Muscle of leg (tissue), 11 donors: Measurements from ENCODE around the gene OTC. TPM values are rescaled to one million over a fixed set of nuclear protein-coding genes. Genes with fewer than 3 reads are reported as not detected.

ENCODE experiments used
- DNase-seq: peaks from one replicate; pipeline ENCODE4 v3.0.0; 2013
- H3K27ac ChIP-seq: one replicate; pipeline ENCODE4 v1.5.1; 2013; ENCODE audit warnings: mild to moderate bottlenecking, low read length, control low read depth
- H3K27me3 ChIP-seq: one replicate; pipeline ENCODE4 v1.6.1; 2013; ENCODE audit warnings: low read length; ENCODE audit not compliant: control insufficient read depth, insufficient read depth
- H3K36me3 ChIP-seq: one replicate; pipeline ENCODE4 v1.6.1; 2013; ENCODE audit warnings: low read length; ENCODE audit not compliant: control insufficient read depth, insufficient read depth
- H3K4me1 ChIP-seq: one replicate; pipeline ENCODE4 v1.6.1; 2013; ENCODE audit warnings: low read length; ENCODE audit not compliant: control insufficient read depth, insufficient read depth
- H3K4me3 ChIP-seq: one replicate; pipeline ENCODE4 v1.5.1; 2013; ENCODE audit warnings: low read length, control low read depth
- H3K9me3 ChIP-seq: replicated peaks from 2 replicates; pipeline ENCODE4 v1.6.1; 2013; ENCODE audit warnings: low read depth, low read length; ENCODE audit not compliant: control insufficient read depth
- WGBS: methylation state at CpG from one replicate; pipeline ENCODE4 v1.1.5; 2013; ENCODE audit warnings: missing lambda C conversion rate; ENCODE audit not compliant: insufficient coverage; 5-methylcytosine and 5-hydroxymethylcytosine counted together
- polyA plus RNA-seq, 8 donors: library from polyadenylated mRNA; unstranded; fragments of 120-200 nt; gene quantifications; one replicate each; pipeline versions ENCODE4 v1.2.1 to v1.2.3, GENCODE V29; 2013; ENCODE audit warnings: inconsistent platforms in 1 of 8, low replicate concordance in 1 of 8; ENCODE audit not compliant: insufficient read length in 8 of 8, insufficient read depth in 1 of 8
- total RNA-seq: library from RNA; stranded (reverse); fragments of 120-200 nt; gene quantifications from one replicate; pipeline ENCODE4 v1.2.4, GENCODE V29; 2013

Gene OTC
- total and polyA plus RNA-seq, 9 donors = 0.04 to 4.9 (median 0.60) TPM; not detected in 5

DNA sequence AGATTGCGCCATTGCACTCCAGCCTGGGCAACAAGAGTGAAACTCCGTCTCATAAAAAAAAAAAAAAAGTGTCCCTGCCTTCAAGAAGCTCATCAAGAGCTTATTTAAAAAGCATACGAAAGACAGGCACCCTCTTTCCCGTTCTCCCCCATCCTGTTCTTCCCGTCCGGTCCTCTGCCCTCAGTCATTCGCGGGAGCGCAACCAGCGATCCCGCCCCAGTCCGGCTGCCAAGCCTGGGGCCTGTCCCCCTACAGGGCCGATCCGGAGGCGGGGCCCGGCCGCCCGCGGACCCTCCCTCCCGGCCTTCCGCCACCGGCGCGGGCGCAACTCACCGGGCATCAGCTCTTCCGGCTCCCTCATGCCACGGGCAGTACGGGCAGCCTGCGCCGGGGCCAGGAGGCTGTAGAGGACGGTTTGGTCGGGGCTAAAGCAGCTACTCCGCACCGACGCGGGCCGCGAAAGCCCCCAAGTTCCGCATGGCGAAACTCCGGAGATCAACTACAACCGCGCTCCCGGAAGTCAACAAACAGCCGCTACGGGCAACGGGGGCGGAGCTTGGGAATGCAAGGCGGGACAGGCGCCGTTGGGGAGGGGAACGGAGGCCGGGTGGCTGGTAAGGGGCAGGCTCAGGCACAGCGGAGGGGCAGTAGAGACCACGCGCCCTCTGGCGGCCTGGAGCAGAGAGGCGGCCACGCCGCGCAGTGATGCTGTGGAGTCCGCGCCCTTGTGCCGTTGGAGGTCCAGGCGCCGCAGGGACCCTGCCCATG lies 25.2 kb upstream of the OTC start, which contains the start of gene RPGR:
RPGR (minus strand) TSS at position 503 of the 768 bp plus-strand sequence; CDS start at position 361, 142 bp downstream.
- no peaks in the 10 kb centered on the region for H3K9me3 ChIP-seq
- peak within 1 kb of the TSS; percentile 49 for H3K4me3 ChIP-seq
- peak; percentile 97 for DNase-seq
- H3K36me3 ChIP-seq = no peaks in the 10 kb centered on the region
- peaks cover 4% of the 10 kb centered on the region for H3K27me3 ChIP-seq
- peak within 1 kb of the TSS; percentile 80 for H3K27ac ChIP-seq
- peaks cover 2% of the 10 kb centered on the region for H3K4me1 ChIP-seq
- 24% methylated on average over 55 of the region's 67 CpGs for WGBS

DNA sequence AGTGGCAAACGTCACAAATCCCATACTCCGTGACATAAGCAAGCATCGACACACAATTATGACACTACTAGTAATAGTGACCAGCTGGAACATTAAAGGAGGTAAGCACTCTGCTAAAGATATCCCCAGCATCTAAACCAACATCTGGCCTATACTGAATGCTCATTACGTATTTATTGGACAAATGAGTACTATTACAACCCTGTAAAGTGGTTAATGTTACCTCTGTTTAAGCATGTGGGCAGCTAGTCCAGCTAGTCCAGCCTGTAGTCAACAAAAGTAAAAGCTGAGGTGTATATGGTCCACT lies 24.7 kb upstream of the OTC start:
- peaks cover 2% of the 10 kb centered on the region for H3K4me1 ChIP-seq
- peaks cover 4% of the 10 kb centered on the region for H3K27me3 ChIP-seq
- peak overlapping the region; percentile 49 for H3K4me3 ChIP-seq
- no peaks in the 10 kb centered on the region for H3K36me3 ChIP-seq
- DNase-seq = no peak
- WGBS = no CpG with 5 or more reads among the region's 4 CpGs
- peak overlapping the region; percentile 80 for H3K27ac ChIP-seq
- no peaks in the 10 kb centered on the region for H3K9me3 ChIP-seq

DNA sequence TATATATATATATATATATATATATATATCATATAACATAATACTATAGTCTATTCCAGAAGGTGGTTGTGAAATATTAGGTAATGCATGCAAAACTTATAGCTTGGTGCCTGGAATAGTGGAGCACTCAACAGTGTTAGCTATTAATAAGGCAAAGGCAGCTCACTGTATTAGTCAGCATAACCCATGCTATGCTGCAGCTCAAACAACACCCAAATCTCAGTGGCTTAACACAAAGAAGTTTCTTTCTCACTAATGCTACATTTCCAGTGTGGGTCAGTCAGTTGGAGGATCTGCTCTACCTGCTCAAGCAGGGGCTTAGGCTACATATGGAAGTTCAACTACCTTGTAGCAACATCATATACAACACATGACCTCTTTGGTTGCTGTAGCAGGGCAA lies 19.9 kb upstream of the OTC start:
- Histone ChIP-seq H3K4me1 (no peaks in the 10 kb centered on the region), H3K9me3 (no peaks in the 10 kb centered on the region), H3K27me3 (peaks cover 5% of the 10 kb centered on the region), H3K4me3 (no peak overlapping the region), H3K27ac (no peak overlapping the region), H3K36me3 (no peaks in the 10 kb centered on the region)
- no peak for DNase-seq

DNA sequence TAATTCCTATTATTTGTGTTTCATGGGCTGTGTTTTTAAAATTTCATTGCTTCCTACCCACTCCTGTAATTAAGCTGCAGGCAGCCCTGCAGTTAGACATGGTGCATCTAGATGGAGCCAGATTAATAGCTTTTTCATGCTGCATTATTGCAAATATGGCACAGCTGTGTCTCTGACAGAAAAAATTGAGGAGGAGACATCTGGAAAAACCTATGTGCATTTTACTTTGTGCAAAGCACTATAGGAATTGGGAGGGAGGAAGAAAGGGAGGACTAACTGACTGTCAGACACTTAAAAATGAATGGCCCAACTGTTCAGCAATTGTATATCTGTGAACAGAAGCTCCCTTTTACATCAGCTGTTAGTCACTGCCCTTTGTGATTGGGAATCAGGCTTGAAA lies 17.0 kb upstream of the OTC start:
- Histone ChIP-seq H3K9me3 (no peaks in the 10 kb centered on the region), H3K36me3 (no peaks in the 10 kb centered on the region), H3K27ac (no peak overlapping the region), H3K4me3 (no peak overlapping the region), H3K27me3 (peaks cover 9% of the 10 kb centered on the region), H3K4me1 (no peaks in the 10 kb centered on the region)
- DNase-seq = peak; percentile 43

DNA sequence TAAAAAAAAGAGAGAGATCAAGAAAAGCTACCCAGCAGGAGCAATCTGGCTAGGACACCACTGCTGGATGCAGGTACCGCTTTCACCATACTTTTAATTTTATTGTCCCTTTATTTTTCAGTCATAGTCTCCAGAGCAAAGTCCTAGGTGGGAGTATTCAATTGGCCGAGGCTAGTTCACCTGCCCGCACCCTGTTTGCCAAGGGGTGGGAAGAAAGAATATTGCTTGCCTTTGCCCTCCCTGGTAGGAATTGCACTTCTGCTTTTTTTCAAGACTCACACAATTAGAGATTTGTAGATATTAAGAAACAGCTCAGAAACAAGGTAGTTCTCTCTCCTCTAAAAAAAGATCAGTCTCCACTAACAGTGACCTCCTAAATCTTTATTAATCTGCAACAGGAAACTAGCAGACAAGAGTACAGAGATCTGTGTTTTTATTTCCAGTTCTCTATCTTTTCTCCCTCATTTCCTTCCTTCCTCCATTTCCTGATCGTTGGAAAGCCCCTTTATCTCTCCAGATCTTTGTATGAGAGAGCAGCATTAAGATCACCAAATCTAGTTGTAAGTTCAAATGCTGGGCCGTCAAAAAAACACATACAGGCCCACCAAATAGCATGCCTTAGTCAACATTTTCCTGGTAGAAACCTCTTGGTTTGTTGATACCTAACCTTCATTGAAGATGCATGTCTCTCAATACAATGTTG lies 15.7 kb upstream of the OTC start:
- no peaks in the 10 kb centered on the region for H3K4me1 ChIP-seq
- no peaks in the 10 kb centered on the region for H3K9me3 ChIP-seq
- no CpG with 5 or more reads among the region's 5 CpGs for WGBS
- no peak overlapping the region for H3K27ac ChIP-seq
- H3K36me3 ChIP-seq = no peaks in the 10 kb centered on the region
- no peak for DNase-seq
- H3K27me3 ChIP-seq = peaks cover 8% of the 10 kb centered on the region
- no peak overlapping the region for H3K4me3 ChIP-seq

DNA sequence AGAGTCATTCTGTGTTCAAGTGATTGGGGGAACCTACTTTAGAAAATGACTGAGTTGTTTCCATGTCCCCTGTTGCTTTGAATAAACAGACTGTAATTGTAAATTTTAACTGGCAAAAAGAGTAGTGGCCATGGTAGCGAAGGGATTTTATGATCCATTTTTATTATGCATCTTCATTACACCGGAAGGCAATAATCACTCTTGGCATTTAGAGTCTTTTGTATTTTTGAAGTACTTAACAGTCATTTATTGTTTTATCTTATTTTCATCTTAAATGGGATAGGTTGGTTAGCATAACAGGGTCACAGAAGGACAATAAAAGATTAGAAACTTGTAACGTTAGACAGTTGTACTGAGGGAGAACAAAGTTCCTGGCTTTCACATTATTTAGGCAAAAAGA lies 11.0 kb upstream of the OTC start:
- H3K4me1 ChIP-seq = no peaks in the 10 kb centered on the region
- no peak for DNase-seq
- WGBS = no CpG with 5 or more reads among the region's 3 CpGs
- peaks cover 7% of the 10 kb centered on the region for H3K27me3 ChIP-seq
- no peaks in the 10 kb centered on the region for H3K9me3 ChIP-seq
- H3K27ac ChIP-seq = no peak overlapping the region
- no peak overlapping the region for H3K4me3 ChIP-seq
- H3K36me3 ChIP-seq = no peaks in the 10 kb centered on the region

DNA sequence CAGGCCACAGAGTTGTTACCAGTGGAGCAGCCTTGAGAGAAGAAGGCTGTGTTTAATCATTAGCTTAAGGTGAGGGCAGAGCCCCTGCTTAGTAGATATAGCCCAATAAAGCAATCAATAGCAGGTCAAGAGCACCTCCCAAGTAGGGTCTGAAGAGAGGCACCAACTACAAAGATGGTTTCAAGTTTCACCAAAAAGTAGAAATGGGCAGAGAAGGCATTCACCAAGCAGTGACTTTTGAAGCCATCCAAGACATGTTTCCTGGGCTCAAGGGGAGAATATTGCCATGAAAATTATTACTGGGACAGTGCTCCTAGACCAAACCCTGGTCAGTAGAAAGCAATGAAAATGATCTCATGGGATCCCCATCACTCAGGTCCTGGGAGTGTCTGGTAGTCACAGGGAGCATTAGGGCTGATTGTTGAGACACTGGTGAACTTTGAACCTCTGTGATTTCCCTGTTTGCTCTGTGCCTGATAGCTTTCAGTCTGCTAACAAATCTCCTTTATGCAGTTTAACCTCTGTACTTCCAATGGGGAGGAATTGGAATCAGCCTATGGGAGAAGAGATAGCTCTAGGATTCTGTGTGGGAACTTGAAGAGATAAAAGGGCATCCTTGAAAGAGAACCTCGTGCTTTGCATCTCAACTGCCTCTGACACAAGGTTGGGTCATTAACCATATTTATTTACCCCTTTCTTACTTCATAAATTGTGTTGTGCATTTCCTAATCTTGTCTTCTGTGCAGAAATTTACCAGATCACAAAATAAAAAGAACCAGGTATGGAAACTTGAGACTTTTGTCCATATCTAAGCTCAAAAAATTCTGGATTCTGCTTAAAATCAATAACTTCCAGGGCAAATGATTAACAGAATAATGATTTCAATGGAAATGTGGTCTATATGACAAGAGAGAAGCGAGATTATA lies 9.3 kb upstream of the OTC start:
- no peaks in the 10 kb centered on the region for H3K9me3 ChIP-seq
- H3K4me3 ChIP-seq = no peak overlapping the region
- no peak for DNase-seq
- WGBS = no CpG with 5 or more reads among the region's 2 CpGs
- no peaks in the 10 kb centered on the region for H3K4me1 ChIP-seq
- no peak overlapping the region for H3K27ac ChIP-seq
- no peaks in the 10 kb centered on the region for H3K36me3 ChIP-seq
- H3K27me3 ChIP-seq = peaks cover 7% of the 10 kb centered on the region

DNA sequence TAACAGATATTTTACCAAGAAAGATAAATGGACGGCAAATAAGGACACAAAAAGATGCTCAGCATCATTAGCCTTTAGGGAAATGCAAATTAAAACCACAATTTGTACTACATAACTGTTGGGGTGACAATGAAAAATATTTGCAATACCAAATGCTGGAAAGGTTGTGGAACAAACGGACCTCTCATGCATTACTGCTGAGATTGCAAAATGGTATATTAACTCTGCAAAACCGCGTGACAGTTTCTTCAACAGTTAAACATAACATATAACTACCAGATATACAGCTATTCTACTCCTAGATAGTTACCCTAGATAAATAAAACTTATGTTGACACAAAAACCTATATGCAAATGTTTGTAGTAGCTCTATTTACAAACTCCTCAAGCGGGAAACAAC lies 6.3 kb upstream of the OTC start:
- H3K27me3 ChIP-seq = peaks cover 7% of the 10 kb centered on the region
- DNase-seq = no peak
- no peak overlapping the region for H3K4me3 ChIP-seq
- no peaks in the 10 kb centered on the region for H3K36me3 ChIP-seq
- H3K27ac ChIP-seq = no peak overlapping the region
- WGBS = no CpG with 5 or more reads among the region's 5 CpGs
- H3K9me3 ChIP-seq = no peaks in the 10 kb centered on the region
- H3K4me1 ChIP-seq = no peaks in the 10 kb centered on the region

DNA sequence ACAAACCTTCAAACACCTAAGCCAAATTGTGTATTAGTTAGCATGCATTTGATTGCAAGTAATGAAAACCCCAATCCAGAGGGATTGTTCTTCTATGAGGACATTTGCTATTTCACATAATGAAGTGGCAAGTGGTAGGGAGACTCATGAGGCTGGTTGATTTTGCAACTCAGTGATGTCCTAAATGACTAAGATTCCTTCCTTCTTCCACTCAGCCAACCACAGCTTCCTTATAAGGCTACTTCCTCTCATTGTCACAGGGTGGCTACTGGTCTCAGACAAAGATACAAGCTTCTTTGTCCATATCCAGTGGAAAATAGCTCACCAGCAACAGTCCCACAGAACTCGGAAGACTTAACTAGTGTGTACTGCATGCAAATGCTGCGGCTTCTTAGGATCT lies 5.3 kb upstream of the OTC start:
- no peaks in the 10 kb centered on the region for H3K4me1 ChIP-seq
- peak; percentile 61 for DNase-seq
- H3K27ac ChIP-seq = no peak overlapping the region
- no CpG with 5 or more reads among the region's 2 CpGs for WGBS
- H3K9me3 ChIP-seq = no peaks in the 10 kb centered on the region
- H3K36me3 ChIP-seq = no peaks in the 10 kb centered on the region
- H3K27me3 ChIP-seq = peaks cover 7% of the 10 kb centered on the region
- H3K4me3 ChIP-seq = no peak overlapping the region

DNA sequence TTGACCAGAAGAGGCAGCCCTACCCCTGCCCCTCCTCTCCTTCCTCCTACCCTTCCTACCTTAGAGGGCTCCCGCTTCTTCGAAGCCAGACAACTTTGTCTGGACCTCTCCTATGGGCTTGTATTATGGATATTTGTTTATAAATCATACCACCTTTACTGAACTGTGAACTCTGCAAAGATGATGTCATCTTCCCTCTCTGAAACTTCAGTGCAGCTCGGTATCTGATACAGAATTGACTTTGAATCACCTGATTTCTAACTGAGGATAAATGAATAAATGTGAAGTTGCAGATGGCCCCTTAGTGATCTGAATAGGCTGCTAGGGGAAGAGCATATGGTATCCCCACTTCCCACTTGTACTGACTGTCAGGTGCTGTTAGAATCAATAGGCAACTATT lies 1.1 kb upstream of the OTC start:
- no peak overlapping the region for H3K27ac ChIP-seq
- no peaks in the 10 kb centered on the region for H3K9me3 ChIP-seq
- DNase-seq = no peak
- H3K4me3 ChIP-seq = no peak overlapping the region
- no peaks in the 10 kb centered on the region for H3K36me3 ChIP-seq
- H3K4me1 ChIP-seq = no peaks in the 10 kb centered on the region
- whole genome bisulfite sequencing = no CpG with 5 or more reads among the region's 3 CpGs
- peaks cover 5% of the 10 kb centered on the region for H3K27me3 ChIP-seq
